ENCODE data around the gene EIF3M.
A peak's percentile ranks its signal among the peaks of the same experiment; 100 is the strongest.

The EIF3M gene

GRCh38 chr11:32575070-32575469 lies 8.6 kb upstream of the EIF3M start:
- DNase-seq (ENCODE audit: low spot score) = no peak
- H3K36me3 ChIP-seq (ENCODE audit: low read depth) = no peaks in the 10 kb centered on the region

GRCh38 chr11:32576456-32576855 lies 7.2 kb upstream of the EIF3M start:
- no peaks in the 10 kb centered on the region for H3K36me3 ChIP-seq (ENCODE audit: low read depth)
- ATAC-seq (ENCODE audit: low read depth) (no peak), DNase-seq (ENCODE audit: low spot score) (no peak)
- H3K4me3 ChIP-seq (ENCODE audit: severe bottlenecking) = no peak overlapping the region
- H3K27ac ChIP-seq (ENCODE audit: poor library complexity, severe bottlenecking) = no peak overlapping the region
- H3K27me3 ChIP-seq (ENCODE audit: insufficient read depth, poor library complexity, severe bottlenecking) = no peaks in the 10 kb centered on the region
- TF ChIP-seq CTCF (IDR thresholded peaks at IDR 0.05; ENCODE audit: poor library complexity, severe bottlenecking) = no peak
- no peaks in the 10 kb centered on the region for H3K4me1 ChIP-seq (ENCODE audit: insufficient read depth, poor library complexity, severe bottlenecking)
- H3K9me3 ChIP-seq (ENCODE audit: severe bottlenecking) = no peaks in the 10 kb centered on the region

More at GRCh38 chr11:32575070-32575469, 8.6 kb upstream of the EIF3M start:
- TF ChIP-seq CTCF (IDR thresholded peaks at IDR 0.05; ENCODE audit: poor library complexity, severe bottlenecking) = no peak
- no peak overlapping the region for H3K4me3 ChIP-seq (ENCODE audit: severe bottlenecking)
- no peak overlapping the region for H3K27ac ChIP-seq (ENCODE audit: poor library complexity, severe bottlenecking)
- no peaks in the 10 kb centered on the region for H3K4me1 ChIP-seq (ENCODE audit: insufficient read depth, poor library complexity, severe bottlenecking)
- ATAC-seq (ENCODE audit: low read depth) = no peak
- no peaks in the 10 kb centered on the region for H3K27me3 ChIP-seq (ENCODE audit: insufficient read depth, poor library complexity, severe bottlenecking)
- H3K9me3 ChIP-seq (ENCODE audit: severe bottlenecking) = no peaks in the 10 kb centered on the region

- H3K27ac ChIP-seq (ENCODE audit: poor library complexity, severe bottlenecking) = peak overlapping the region; percentile 49
- no peak for DNase-seq (ENCODE audit: low spot score)
- no peaks in the 10 kb centered on the region for H3K9me3 ChIP-seq (ENCODE audit: severe bottlenecking)
- H3K4me3 ChIP-seq (ENCODE audit: severe bottlenecking) = no peak overlapping the region
- no peak for TF ChIP-seq CTCF (IDR thresholded peaks at IDR 0.05; ENCODE audit: poor library complexity, severe bottlenecking)
- peaks cover under 1% of the 10 kb centered on the region for H3K4me1 ChIP-seq (ENCODE audit: insufficient read depth, poor library complexity, severe bottlenecking)
- ATAC-seq (ENCODE audit: low read depth) = peak; percentile 63
- H3K36me3 ChIP-seq (ENCODE audit: low read depth) = peaks cover 4% of the 10 kb centered on the region; the same call in 1 of the 2 replicates
- H3K27me3 ChIP-seq (ENCODE audit: insufficient read depth, poor library complexity, severe bottlenecking) = no peaks in the 10 kb centered on the region
Measured at GRCh38 chr11:32580967-32581366, 2.7 kb upstream of the EIF3M start.

- DNase-seq (ENCODE audit: low spot score) (no peak), ATAC-seq (ENCODE audit: low read depth) (no peak)
- no peaks in the 10 kb centered on the region for H3K9me3 ChIP-seq (ENCODE audit: severe bottlenecking)
- no peak for TF ChIP-seq CTCF (IDR thresholded peaks at IDR 0.05; ENCODE audit: poor library complexity, severe bottlenecking)
- H3K27me3 ChIP-seq (ENCODE audit: insufficient read depth, poor library complexity, severe bottlenecking) = no peaks in the 10 kb centered on the region
- H3K36me3 ChIP-seq (ENCODE audit: low read depth) = peaks cover 10% of the 10 kb centered on the region
- H3K4me1 ChIP-seq (ENCODE audit: insufficient read depth, poor library complexity, severe bottlenecking) = peaks cover 4% of the 10 kb centered on the region
- H3K27ac ChIP-seq (ENCODE audit: poor library complexity, severe bottlenecking) = peak overlapping the region; percentile 49
- H3K4me3 ChIP-seq (ENCODE audit: severe bottlenecking) = no peak overlapping the region
Measured at GRCh38 chr11:32581556-32581955, 2.1 kb upstream of the EIF3M start.

- Histone ChIP-seq H3K4me1 (ENCODE audit: insufficient read depth, poor library complexity, severe bottlenecking) (peaks cover 4% of the 10 kb centered on the region), H3K27me3 (ENCODE audit: insufficient read depth, poor library complexity, severe bottlenecking) (no peaks in the 10 kb centered on the region), H3K9me3 (ENCODE audit: severe bottlenecking) (no peaks in the 10 kb centered on the region), H3K36me3 (ENCODE audit: low read depth) (peaks cover 42% of the 10 kb centered on the region), H3K27ac (ENCODE audit: poor library complexity, severe bottlenecking) (peak overlapping the region; percentile 66), H3K4me3 (ENCODE audit: severe bottlenecking) (peak overlapping the region; percentile 76)
- TF ChIP-seq CTCF (IDR thresholded peaks at IDR 0.05; ENCODE audit: poor library complexity, severe bottlenecking) = no peak
- ATAC-seq (ENCODE audit: low read depth) (no peak), DNase-seq (ENCODE audit: low spot score) (no peak)
Measured at GRCh38 chr11:32584921-32585320, 1.3 kb downstream of the EIF3M start.
